Caki2 (cell line): ENCODE measurements around the gene C1orf52. TPM values are rescaled to one million over a fixed set of nuclear protein-coding genes. Genes with fewer than 3 reads are reported as not detected.

Source experiments
- DNase-seq: peaks from one replicate; pipeline ENCODE4 v3.0.0-alpha.2; 2015; ENCODE audit warnings: low read depth
- in situ Hi-C: cut with HindIII; loops from 2 replicates; pipeline ENCODE4 v1.10.0; 2016; ENCODE audit warnings: low sequenced_read_pairs, low pct_unique_long_range_greater_than_20kb, mixed read lengths
- total RNA-seq: library from RNA; depleted of rRNA; stranded (reverse); fragments of >200 nt; shearing (Covaris generic); gene quantifications from 2 replicates; pipeline ENCODE4 v1.2.3, GENCODE V29; 2014; ENCODE audit warnings: low replicate concordance

Gene C1orf52
- total RNA-seq, 1 experiment from 2014 or later, result 8.0 TPM

DNA sequence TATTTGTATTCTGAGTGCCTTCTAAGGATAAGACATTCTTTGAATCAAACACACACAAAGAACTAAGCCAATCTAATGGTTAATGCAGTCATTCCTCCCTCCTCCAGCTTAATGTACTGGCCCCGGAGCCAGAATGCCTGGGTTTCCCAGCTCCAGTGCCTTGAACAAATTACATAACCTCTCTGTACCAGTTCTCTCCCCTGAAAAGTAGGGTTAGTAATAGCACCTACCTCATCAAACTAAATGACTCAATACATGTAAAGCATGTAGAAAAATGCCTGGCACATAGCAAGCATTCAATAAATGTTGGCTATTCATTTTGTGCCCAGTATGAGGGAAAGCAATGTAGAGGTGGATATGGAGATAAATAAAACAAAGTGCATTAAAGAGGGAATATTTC is 14.0 kb downstream of the C1orf52 start:
- no peak for DNase-seq
- in situ Hi-C loops, result no loop called here

DNA sequence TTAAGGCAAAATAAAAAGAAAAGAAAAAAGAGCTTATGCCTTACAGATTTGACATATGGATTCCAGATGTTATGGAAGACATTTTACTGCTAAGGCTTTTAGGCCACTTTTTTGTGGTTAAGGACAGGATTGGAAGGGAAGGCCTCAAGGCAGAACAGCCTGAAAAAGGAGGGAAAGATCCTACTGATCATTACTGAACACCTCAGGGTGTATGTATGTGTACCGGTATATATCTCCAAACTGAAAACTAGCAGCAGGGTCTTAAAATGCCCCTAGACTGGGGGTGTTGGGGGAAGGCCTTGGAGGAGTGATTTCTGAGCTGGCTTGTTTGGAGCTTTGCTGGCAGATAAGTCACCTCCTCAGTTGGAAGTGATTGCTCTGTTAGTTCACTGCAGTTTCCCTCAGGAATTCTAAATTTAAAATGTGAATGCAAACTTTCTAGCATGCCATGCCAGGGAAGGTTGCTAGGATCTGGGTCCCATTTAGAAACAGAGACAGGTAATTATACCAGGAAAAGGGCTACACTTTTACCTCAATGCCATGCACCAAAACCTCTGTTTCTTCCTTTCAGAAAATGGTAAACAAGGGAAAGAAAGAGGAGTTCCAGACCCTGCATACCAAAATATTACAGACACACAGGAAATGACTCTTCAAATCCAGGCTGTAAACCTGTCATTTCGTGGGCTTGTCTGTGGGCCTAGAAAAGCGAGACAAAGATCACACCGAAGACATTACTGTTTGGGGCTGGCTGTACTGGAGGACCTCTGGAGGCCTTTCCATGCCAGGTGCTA is 15.0 kb downstream of the C1orf52 start:
- in situ Hi-C loops, result no loop called here
- no peak for DNase-seq

DNA sequence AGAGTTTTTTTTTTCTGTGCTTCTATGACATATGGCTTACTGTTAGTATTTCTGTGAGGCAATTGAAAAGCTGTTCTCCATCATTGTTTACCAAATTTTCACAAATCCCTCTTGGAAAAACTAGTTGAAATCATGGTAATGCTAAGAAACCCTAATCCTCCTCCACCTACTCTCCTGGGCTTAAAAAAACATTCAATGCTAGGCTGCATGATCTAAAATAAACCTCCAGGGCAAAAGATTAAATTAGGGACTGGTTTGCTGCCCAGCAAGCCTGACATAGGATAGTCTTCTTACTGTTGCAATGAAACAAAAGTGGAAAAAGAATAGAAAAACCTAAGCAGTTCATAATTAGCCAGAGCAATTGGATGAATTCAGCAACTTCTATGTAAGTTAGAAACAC is 16.1 kb downstream of the C1orf52 start:
- no peak for DNase-seq
- in situ Hi-C loops, result no loop called here

DNA sequence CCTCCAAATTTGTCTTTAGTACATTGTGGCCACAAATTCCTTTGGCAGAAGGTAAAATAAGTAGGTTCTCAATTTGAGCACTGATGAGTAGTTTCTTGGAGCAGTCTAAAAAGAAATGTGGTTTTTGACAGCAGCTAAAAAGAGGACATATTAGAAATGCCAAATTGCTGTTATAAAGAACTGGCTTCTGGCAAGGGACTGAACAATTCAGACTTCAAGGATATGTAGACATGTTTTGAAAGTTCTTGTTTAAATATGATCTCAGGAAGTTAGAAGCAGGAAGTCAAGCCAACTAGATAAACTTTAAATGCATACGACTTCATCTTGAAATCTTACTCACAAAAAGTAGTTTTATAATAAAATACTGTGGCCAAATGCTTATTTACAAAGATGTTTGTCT is 18.8 kb downstream of the C1orf52 start:
- no peak for DNase-seq
- in situ Hi-C loops, result no loop called here

DNA sequence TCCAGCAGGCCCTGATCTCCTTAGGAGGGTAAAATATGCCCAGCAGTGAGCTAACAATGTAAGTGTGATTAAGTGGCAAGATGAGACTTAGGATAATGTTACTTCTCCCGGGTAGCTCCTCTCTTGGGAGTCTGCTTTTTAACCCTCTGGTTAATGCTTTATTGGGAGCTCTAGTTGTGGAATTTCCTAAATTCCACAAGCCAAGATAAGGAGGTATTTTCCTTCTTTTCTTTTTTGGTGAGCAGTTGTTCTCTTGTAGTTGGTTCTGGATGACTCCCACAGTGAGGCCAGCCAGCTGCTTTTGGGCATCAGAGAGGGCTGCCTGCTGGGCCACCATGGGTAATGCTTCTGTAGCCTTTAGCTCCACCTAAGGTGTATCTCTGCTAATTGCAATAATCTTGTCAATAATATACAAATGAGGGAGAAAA is 19.3 kb downstream of the C1orf52 start:
- no peak for DNase-seq
- in situ Hi-C loops, result no loop called here

DNA sequence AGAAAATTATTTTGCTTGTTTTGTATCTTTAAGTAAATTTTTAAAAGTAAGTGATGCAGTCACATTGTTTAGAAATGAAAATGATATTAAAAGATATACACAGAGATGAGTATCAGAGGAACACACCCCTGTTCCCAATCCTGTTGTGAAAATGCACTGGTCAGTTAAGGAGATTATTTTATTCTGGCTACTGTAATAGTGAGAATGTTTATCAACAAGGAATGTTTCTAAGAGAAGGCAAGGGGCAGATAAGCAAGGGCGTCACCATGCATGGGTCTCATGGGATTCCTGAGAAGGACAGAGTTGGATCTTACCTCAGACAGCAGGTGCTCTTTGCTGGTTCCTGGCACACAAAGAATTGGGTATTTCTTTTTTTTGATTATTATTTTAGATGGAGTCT is 21.8 kb downstream of the C1orf52 start:
- no peak for DNase-seq
- in situ Hi-C loops, result no loop called here

DNA sequence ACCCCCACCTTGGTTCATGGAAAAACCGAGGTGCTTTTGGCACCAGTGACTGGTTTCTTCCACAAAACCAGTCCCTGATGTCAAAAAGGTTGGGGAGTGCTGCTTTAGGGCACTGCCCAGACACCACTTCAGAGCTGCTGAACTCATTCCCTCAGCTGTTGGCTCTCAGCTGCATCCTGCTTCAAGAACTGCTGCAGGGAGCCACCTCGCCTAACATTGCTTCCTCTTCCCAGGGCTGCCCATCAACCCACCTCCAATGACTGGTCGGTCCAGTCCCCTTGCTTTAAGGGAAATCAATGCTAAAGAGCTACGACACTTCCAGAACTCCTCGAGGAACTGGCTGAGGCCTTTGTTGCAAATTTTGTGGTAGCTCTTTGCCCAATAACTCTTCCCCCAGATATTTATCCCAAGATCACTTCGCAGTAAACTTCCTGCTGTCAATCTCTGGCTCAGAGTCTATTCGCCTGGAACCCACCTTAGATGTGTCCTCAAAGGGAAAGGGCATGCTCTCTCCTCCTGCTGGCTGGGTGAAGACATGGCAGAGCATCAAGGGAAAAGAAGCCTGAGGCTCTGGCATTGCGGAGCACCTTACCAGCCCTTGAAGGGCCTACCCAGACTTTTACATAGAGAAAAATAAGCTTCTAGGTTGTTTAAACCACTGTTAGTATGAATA is 29.0 kb downstream of the C1orf52 start:
- no peak for DNase-seq

DNA sequence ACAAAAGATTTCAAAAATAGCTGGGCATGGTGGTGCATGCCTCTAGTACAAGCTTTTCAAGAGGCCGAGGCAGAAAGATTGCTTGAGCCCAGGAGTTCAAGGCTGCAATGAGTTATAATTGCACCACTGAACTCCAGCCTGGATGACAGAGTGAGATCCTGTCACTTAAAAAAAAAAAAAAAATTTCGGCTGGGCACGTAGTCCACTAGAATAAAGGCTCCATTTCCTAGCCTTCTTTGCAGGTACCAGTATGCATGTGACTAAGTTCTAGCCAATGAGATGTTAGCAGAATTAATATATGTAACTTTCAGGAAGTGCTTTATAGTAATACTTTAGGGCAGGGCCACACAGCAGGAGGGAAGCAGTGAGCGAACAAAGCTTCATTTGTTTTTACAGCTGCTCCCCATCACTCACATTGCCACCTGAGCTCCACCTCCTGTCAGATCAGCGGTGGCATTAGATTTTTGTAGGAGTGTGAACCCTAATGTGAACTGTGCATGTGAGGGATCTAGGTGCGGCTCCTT is 29.8 kb downstream of the C1orf52 start:
- in situ Hi-C loops, result no loop called here
- DNase-seq, result no peak

More for the DNA sequence above, 29.0 kb downstream of the C1orf52 start:
- in situ Hi-C loops, result no loop called here

DNA sequence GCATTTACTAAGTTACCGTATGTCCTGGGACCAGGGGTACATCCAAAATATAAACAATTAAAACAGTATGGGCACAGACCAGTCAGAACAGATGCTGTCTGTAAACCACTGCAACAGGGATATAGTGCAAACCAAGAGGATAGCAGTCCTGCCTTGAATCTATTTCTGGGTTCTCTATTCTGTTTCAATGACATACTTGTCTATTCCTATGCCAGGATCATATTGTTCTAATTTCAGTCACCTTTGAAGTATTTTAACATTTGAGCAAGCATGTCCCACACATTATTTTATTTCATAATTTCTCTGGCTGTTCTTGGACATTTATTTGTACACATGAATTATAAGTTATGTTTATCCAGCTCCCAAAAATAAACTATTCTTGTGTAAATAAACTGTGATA is 30.5 kb downstream of the C1orf52 start:
- no peak for DNase-seq
- in situ Hi-C loops, result no loop called here

DNA sequence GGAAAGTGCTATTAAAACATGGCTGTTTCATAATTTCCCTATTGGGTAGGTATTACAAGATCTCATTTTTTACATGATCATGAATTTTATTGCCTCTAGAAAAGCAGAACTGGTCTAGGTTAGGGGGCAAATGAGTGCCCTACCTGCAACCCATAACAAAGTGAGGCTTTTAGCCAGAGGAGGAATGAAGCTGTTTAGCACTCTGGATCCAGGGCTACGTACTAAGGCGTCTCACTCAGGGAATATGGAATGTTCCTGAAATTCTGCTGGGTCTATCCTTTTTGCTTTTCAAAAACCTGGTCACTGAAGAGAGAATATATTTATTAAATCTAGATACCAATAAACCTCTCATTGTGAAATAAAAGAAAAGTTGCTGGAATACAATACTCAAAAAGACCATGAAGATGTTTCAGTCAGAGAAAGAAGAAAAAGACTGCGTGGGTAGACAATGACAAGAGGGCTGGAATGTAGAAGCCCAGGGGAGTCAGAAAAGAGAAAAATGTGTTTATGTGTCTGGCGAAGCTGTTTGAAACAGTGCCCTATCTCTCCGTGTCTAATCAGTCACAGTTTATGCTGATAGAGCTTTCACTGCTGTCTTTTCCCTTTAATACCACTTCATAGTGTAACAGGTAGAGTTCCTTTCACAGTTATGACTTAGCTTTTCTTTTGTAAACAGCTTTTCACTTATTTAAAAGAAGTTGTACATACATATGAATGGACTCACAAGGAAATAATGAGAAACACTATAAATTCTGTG is 33.7 kb downstream of the C1orf52 start:
- DNase-seq, result no peak
- in situ Hi-C loops, result no loop called here

DNA sequence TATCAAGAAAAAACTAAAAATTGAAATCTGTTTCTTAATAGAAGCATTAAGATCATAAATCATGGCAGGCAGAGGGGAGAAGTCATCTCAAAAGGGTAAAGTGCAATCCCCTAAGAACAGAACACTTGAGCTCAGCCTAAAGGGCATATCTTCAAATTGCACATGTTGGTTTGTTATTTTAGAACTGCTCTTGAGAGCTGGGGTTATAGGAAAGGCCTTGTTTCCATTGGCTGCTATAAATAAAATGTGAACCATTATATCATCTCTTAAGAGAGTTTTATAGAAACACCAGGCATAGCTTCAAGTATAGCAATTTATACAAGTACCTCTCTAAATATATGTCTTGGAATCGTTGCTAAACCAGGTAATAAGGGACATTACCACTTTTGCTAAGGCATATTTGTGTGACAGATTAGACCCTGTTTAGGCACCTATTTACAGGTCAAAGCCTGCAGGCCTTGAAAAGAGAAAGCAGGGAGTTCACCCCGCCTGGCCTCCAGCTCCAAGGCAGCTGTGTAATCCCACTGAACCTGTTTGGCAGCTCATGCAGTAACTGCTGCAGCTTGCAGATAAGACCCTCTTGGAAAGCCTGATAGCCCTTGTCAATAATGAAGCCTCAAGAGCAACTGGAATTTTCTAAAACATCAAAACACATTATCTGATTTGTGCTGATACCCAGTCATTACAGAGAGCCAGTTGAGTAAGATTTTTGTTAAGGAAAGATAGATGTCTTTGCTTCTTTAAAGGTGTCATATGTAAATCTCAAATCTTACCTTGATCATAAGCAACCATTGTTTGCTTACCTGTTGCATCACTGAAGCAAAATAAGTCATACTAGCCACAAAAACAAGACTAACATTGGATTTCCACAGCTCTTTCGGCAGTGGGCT is 34.5 kb downstream of the C1orf52 start:
- in situ Hi-C loops, result no loop called here
- DNase-seq, result no peak

DNA sequence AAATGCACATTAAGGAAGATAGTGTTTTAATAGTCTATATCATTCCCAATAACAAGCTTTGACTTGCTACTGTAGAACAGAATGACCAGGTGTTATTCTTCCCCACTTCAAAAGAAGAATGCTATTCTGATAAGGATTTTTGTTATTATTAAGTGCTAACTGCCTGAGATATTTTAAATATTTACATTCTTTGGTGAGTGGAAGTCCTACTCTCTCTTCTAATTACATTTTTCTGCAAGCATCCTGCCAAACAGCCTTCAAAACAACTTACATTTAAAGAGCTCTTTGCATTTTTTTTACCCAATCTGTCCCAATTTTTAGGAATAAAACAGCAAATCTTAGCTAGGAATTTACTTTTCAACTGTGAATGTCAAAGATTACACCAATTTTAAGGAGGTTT is 35.2 kb downstream of the C1orf52 start:
- in situ Hi-C loops, result no loop called here
- no peak for DNase-seq

DNA sequence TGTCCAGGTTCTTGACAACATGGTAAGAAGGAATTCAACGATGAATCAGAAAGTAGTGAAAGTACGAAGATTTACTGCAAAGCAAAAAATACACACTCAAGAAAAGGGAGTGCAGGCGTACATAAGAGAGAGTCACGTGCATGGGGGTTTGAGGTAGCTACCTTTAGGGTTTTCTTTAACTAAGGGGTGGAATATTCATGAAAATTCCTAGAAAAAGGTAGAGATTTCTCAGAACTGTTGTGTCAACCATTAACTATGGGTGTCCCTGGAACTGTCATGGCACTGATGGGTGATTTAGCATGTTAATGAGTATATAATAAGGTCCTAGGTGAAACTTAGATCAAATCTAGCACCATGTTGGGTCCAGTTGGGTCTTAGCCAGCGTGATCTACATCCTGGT is 36.1 kb downstream of the C1orf52 start:
- no peak for DNase-seq
- in situ Hi-C loops, result no loop called here

DNA sequence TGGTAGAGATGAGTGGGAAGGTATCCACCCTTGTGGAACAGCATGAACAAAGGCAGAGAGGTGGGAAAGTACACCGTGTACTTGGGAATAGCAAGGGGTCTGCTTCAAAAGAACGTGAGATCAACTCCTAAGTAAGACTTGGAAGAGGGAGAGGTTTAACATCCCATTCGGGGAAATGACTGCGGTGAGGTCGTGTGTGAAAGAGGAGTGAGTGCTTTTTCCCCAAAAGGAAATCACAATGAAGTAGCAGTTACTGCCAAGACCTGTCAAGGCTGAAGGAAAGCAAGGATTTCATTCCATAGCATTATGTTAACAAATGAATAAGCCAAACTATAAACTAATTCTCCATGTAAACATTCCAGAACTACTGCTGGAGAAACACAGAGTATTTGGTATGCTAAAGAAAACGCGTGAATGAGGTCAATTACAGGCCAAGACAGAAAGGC is 38.7 kb downstream of the C1orf52 start:
- in situ Hi-C loops, result no loop called here
- DNase-seq, result no peak

DNA sequence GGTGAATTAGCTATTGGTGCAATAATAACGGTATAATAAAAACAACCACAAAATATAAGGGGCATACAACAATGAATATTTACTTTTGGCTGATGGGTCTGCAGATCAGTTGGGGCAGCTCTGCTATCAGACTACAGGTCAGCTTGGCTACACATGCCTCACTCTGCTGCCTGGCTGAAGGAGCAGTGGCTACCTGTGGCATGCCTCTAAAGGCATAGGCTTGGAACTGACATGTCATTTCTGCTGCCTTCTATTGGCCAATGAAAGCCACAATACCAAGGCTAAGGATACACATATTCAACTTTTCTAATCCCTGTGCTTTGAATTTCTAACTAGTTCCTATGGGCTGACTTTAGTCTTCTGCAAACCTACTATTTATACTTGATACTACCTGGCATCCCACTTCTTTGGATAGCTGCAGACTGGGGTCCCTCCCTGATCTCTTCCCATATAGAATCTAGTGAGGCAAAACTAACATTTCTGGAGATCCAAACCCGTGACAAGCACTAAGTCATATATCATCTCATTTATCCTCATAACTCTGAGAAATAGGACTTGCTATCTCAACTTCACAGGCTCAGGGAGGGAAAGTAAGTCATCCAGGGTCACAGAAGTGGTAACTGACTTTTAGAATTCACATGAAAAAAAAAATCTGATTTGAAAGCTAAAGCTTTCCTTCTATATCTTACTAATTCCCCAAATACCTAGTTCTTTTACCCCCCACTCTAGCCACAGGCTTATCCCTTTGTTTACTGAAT is 39.4 kb downstream of the C1orf52 start:
- DNase-seq, result no peak

DNA sequence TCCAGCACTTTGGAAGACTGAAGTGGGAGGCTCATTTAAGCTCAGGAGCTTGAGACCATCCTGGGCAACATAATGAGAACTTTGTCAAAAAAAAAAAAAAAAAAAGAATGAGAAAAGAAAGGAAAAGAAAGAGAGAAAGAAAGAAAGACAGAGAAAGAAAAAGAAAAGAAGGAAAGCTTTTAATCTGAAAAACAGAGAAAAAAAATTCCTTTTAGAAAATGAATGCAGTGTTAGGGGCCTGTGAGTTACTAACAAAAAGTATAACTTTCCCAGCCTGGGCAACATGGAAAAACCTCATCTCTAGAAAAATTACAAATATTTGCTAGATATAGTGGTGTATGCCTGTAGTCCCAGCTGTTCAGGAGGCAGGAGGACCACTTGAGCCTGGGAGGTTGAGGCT is 42.8 kb downstream of the C1orf52 start:
- no peak for DNase-seq
- in situ Hi-C loops, result no loop called here

More for the DNA sequence above, 39.4 kb downstream of the C1orf52 start:
- in situ Hi-C loops, result no loop called here

DNA sequence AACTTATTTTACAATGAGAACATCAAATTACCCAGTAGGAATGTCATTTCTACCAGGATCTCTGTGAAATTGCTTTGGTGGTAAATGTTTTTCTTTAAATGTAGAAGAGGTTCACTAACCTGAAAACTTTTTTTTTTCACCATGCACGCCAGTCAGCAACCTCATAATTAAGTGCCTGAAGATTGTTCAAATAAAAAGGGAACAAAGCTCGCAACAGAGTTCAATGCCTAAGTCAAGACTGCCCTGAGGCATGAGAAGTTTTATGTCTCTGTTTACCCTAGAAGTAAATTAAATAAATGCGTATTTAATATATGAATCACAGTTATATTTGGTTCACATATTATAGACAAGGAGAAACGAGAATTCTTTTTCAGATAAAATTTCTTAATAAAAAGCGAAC is 44.8 kb downstream of the C1orf52 start:
- in situ Hi-C loops, result no loop called here
- no peak for DNase-seq
